Lower lobe of right lung (tissue), 2 donors: ENCODE measurements around the gene S100A2. TPM values are rescaled to one million over a fixed set of nuclear protein-coding genes. Genes with fewer than 3 reads are reported as not detected.

Experiments used
- ATAC-seq, 2 donors: fragments of 200-7000 bp; cut with Tn5 transposase; one replicate each; pipeline ENCODE4 v1.9.1; 2020 to 2022; ENCODE audit warnings: mild to moderate bottlenecking in 2 of 2, moderate library complexity in 2 of 2
- DNase-seq: peaks from one replicate; pipeline ENCODE4 v3.0.0-alpha.2; 2020
- H3K27ac ChIP-seq: fragments of 200-600 bp; one replicate; pipeline ENCODE4 v1.8.0; 2022
- H3K27me3 ChIP-seq: fragments of 200-600 bp; one replicate; pipeline ENCODE4 v1.8.0; 2022; ENCODE audit warnings: low read depth
- H3K36me3 ChIP-seq: fragments of 200-600 bp; one replicate; pipeline ENCODE4 v1.8.0; 2022; ENCODE audit warnings: mild to moderate bottlenecking
- H3K4me1 ChIP-seq: fragments of 200-600 bp; one replicate; pipeline ENCODE4 v1.8.0; 2022
- H3K4me3 ChIP-seq: fragments of 200-600 bp; one replicate; pipeline ENCODE4 v1.8.0; 2022; ENCODE audit warnings: mild to moderate bottlenecking
- H3K9me3 ChIP-seq: fragments of 200-600 bp; one replicate; pipeline ENCODE4 v1.8.0; 2022
- intact Hi-C: fragments of 100-400 bp; cut with DNase I; formaldehyde crosslinking; loops from one replicate; pipeline ENCODE4 v1.11.0; 2022
- total RNA-seq: library from RNA; stranded (reverse); fragmentation: NEBNext Ultra II Directional; extraction: Animal tissue kit (Norgen Biotek cat#: 25700); gene quantifications from one replicate; pipeline ENCODE4 v1.2.1, GENCODE V29; 2021
- TF ChIP-seq, protein P1 (sequence below): fragments of 200-600 bp; IDR thresholded peaks from one replicate; pipeline ENCODE4 v1.8.0; 2022; ENCODE audit warnings: antibody characterized with exemption, mild to moderate bottlenecking
- donor health status: DM: no; HTN: yes; CAD: no; lungs with severe emphysema.

The S100A2 gene
- total RNA-seq, 1 donor from 2014 or later = 3.8 TPM

GRCh38 chr1:153533689-153534201, 31.9 kb downstream of the S100A2 start:
- peaks cover 46% of the 10 kb centered on the region for H3K4me1 ChIP-seq
- intact Hi-C loops = loop anchor here (5.0 kb wide), 1 partner anchor 34 kb away; the partner anchor contains the start of gene S100A2
- no peak for DNase-seq

DNA sequence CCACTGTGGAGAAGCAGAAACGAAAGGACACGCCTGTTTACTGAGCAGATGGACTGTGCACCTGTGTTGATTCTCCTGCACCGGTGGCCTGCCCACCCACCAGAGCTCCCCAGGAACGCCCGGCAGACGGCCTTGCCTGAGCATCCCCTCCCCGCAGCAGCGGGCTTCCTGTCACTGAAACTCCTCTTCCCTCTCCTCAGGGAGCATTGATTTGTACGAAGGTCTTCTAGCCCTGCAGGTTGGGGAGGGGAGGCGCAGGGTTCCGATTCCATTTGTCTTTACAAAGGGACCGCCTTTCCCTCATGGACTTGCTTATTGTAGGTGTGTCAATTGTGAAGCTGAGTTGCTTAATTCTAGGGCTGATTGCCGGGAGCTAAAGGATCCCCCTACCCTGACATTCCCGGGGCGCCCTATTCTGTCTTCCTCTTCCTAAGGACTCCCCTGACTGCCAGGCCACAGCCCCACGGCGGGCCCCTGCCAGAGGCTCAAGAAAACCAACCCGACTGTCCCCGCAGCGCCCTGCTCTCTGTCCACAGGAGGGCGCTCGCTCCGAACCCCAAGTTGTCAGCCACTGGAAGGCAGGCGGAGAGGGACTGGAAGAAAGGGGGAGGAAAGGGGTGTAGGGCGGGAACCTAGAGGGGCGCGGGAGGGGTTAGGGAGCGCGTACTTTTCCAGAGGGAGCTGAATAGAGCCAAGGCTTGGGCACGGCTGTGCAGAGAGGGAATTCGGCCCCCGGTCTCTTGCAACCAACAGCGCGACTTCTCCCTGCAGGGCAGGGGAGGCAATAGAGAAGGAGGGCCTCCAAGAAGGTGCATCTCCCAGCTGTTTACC, 32.7 kb downstream of the S100A2 start:
- peaks cover 46% of the 10 kb centered on the region for H3K4me1 ChIP-seq
- H3K4me3 ChIP-seq = peak overlapping the region; percentile 98
- no peaks in the 10 kb centered on the region for H3K27me3 ChIP-seq
- intact Hi-C loops = loop anchor here (5.0 kb wide), 1 partner anchor 34 kb away; the partner anchor contains the start of gene S100A2
- peak; percentile 92 for DNase-seq
- peak; percentile 69 to 80 for ATAC-seq
- TF ChIP-seq, protein P1, sequence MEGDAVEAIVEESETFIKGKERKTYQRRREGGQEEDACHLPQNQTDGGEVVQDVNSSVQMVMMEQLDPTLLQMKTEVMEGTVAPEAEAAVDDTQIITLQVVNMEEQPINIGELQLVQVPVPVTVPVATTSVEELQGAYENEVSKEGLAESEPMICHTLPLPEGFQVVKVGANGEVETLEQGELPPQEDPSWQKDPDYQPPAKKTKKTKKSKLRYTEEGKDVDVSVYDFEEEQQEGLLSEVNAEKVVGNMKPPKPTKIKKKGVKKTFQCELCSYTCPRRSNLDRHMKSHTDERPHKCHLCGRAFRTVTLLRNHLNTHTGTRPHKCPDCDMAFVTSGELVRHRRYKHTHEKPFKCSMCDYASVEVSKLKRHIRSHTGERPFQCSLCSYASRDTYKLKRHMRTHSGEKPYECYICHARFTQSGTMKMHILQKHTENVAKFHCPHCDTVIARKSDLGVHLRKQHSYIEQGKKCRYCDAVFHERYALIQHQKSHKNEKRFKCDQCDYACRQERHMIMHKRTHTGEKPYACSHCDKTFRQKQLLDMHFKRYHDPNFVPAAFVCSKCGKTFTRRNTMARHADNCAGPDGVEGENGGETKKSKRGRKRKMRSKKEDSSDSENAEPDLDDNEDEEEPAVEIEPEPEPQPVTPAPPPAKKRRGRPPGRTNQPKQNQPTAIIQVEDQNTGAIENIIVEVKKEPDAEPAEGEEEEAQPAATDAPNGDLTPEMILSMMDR = peak; percentile 92
- no peaks in the 10 kb centered on the region for H3K9me3 ChIP-seq
- H3K27ac ChIP-seq = peak overlapping the region; percentile 100
- H3K36me3 ChIP-seq = peaks cover 14% of the 10 kb centered on the region

More at GRCh38 chr1:153533689-153534201, 31.9 kb downstream of the S100A2 start:
- Histone ChIP-seq H3K27ac (peak overlapping the region; percentile 100), H3K4me3 (peak overlapping the region; percentile 98), H3K9me3 (no peaks in the 10 kb centered on the region), H3K27me3 (no peaks in the 10 kb centered on the region), H3K36me3 (peaks cover 12% of the 10 kb centered on the region)
- peak in 1 of 2 donors; percentile 30 for ATAC-seq
- TF ChIP-seq, protein P1 = no peak

GRCh38 chr1:153532181-153532580, 33.5 kb downstream of the S100A2 start:
- intact Hi-C loops = loop anchor here (5.0 kb wide), 1 partner anchor 35 kb away; the partner anchor contains the start of gene S100A2
- TF ChIP-seq, protein P1 = no peak
- no peaks in the 10 kb centered on the region for H3K27me3 ChIP-seq
- ATAC-seq = no peak
- peaks cover 17% of the 10 kb centered on the region for H3K36me3 ChIP-seq
- H3K27ac ChIP-seq = peak overlapping the region; percentile 100
- peaks cover 45% of the 10 kb centered on the region for H3K4me1 ChIP-seq
- H3K4me3 ChIP-seq = peak overlapping the region; percentile 98
- H3K9me3 ChIP-seq = no peaks in the 10 kb centered on the region
- DNase-seq = no peak

DNA sequence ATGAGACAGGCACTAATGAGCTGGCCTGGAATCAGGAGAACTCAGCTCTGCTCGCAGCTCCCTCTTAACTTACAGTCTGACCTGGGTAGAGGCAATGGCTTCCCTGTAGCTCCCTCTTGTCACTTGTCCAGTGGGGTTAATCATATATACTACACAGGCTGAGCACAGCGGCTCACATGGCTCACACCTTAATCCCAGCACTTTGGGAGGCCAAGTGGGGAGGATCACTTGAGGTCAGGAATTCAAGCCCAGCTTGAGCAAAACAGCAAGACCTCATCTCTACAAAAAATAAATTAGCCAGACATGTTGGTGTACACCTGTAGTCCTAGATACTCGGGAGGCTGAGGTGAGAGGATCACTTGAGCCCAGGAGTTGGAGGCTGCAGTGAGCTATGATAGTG, 34.0 kb downstream of the S100A2 start:
- H3K4me1 ChIP-seq = peaks cover 40% of the 10 kb centered on the region
- DNase-seq = no peak
- intact Hi-C loops = loop anchor here (5.0 kb wide), 1 partner anchor 36 kb away; the partner anchor contains the start of gene S100A2

DNA sequence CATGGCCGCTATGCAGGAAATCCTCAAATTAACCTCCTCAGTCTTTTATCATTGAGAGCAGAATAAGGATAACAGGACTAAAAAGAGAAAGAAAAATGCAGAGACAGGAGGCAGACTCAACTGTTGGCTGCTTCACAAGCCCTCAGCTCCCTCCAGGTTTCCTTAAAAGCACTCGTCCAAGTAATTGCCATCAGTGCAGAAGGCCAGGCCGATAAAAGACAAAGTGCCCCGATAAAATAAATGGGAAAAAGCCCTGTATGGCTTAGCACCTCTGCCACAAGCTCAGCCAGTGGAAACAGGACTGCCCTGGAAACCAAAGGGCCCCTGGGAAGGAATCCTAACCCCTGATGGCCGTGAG, 38.0 kb downstream of the S100A2 start:
- no peak for ATAC-seq
- no peak overlapping the region for H3K27ac ChIP-seq
- no peak overlapping the region for H3K4me3 ChIP-seq
- DNase-seq = no peak
- H3K36me3 ChIP-seq = peaks cover 5% of the 10 kb centered on the region
- intact Hi-C loops = no loop called here
- H3K9me3 ChIP-seq = no peaks in the 10 kb centered on the region
- H3K4me1 ChIP-seq = peaks cover 22% of the 10 kb centered on the region
- TF ChIP-seq, protein P1 = no peak
- no peaks in the 10 kb centered on the region for H3K27me3 ChIP-seq

More for the DNA sequence above, 34.0 kb downstream of the S100A2 start:
- H3K4me3 ChIP-seq = no peak overlapping the region
- no peak for ATAC-seq
- peaks cover 17% of the 10 kb centered on the region for H3K36me3 ChIP-seq
- no peaks in the 10 kb centered on the region for H3K9me3 ChIP-seq
- TF ChIP-seq, protein P1 = no peak
- H3K27me3 ChIP-seq = no peaks in the 10 kb centered on the region
- no peak overlapping the region for H3K27ac ChIP-seq
